Activated T-cell treated with anti-CD3 and anti-CD28 coated beads, Interleukin-2, amount 50 U/mL, for 4 hours (primary cell): ENCODE data around the gene CARF. TPM values are rescaled to one million over a fixed set of nuclear protein-coding genes. Genes with fewer than 3 reads are reported as not detected.

Experiments used
- ATAC-seq, 2 donors: fragments of 200-7000 bp; cut with Tn5 transposase; one replicate each; pipeline ENCODE4 v1.10.0; 2021
- DNase-seq: peaks from one replicate; pipeline ENCODE4 v3.0.0-alpha.2; 2020
- H3K27me3 Mint-ChIP-seq: one replicate; pipeline ENCODE4 v1.8.0; 2021; ENCODE audit warnings: low read depth, mixed read lengths
- H3K36me3 Mint-ChIP-seq: one replicate; pipeline ENCODE4 v1.8.0; 2022; ENCODE audit warnings: mixed read lengths; ENCODE audit not compliant: insufficient read depth
- H3K4me1 Mint-ChIP-seq: one replicate; pipeline ENCODE4 v1.8.0; 2021; ENCODE audit warnings: low read depth, mixed read lengths
- H3K4me3 Mint-ChIP-seq: one replicate; pipeline ENCODE4 v1.8.0; 2021; ENCODE audit warnings: mild to moderate bottlenecking, moderate library complexity, mixed read lengths
- H3K9me3 Mint-ChIP-seq: one replicate; pipeline ENCODE4 v1.8.0; 2021; ENCODE audit warnings: mixed read lengths
- total RNA-seq, 3 donors: library from RNA; stranded (reverse); gene quantifications; one replicate each; pipeline ENCODE4 v1.2.1, GENCODE V29; 2021

The CARF gene
- total RNA-seq, 3 donors from 2014 or later = 1.2 to 1.5 (median 1.4) TPM

- Mint-ChIP-seq H3K36me3 (peaks cover 3% of the 10 kb centered on the region), H3K4me1 (peaks cover 17% of the 10 kb centered on the region), H3K4me3 (no peak overlapping the region), H3K27me3 (no peaks in the 10 kb centered on the region), H3K9me3 (no peaks in the 10 kb centered on the region)
- ATAC-seq = no peak
- no peak for DNase-seq
Measured at GRCh38 chr2:203021991-203022390, 109.9 kb downstream of the CARF start.

- Mint-ChIP-seq H3K9me3 (no peaks in the 10 kb centered on the region), H3K36me3 (peaks cover 3% of the 10 kb centered on the region), H3K27me3 (no peaks in the 10 kb centered on the region), H3K4me3 (no peak overlapping the region), H3K4me1 (peaks cover 16% of the 10 kb centered on the region)
- DNase-seq (no peak), ATAC-seq (no peak)
Measured at GRCh38 chr2:203022751-203023150, 110.7 kb downstream of the CARF start.

- Mint-ChIP-seq H3K9me3 (no peaks in the 10 kb centered on the region), H3K27me3 (no peaks in the 10 kb centered on the region), H3K4me1 (no peaks in the 10 kb centered on the region), H3K4me3 (no peak overlapping the region), H3K36me3 (peaks cover 3% of the 10 kb centered on the region)
- ATAC-seq (no peak), DNase-seq (no peak)
Measured at GRCh38 chr2:203025592-203025991, 113.5 kb downstream of the CARF start.

- Mint-ChIP-seq H3K4me3 (no peak overlapping the region), H3K4me1 (peaks cover 2% of the 10 kb centered on the region), H3K9me3 (no peaks in the 10 kb centered on the region), H3K27me3 (no peaks in the 10 kb centered on the region), H3K36me3 (no peaks in the 10 kb centered on the region)
- ATAC-seq = no peak
- no peak for DNase-seq
Measured at GRCh38 chr2:203030545-203030944, 118.5 kb downstream of the CARF start.

GRCh38 chr2:203030991-203031390 lies 118.9 kb downstream of the CARF start:
- peaks cover 2% of the 10 kb centered on the region for H3K4me1 Mint-ChIP-seq
- no peaks in the 10 kb centered on the region for H3K27me3 Mint-ChIP-seq
- no peak for ATAC-seq
- no peak for DNase-seq
- H3K9me3 Mint-ChIP-seq = no peaks in the 10 kb centered on the region
- H3K36me3 Mint-ChIP-seq = no peaks in the 10 kb centered on the region
- H3K4me3 Mint-ChIP-seq = no peak overlapping the region

- no peaks in the 10 kb centered on the region for H3K36me3 Mint-ChIP-seq
- DNase-seq = no peak
- H3K4me3 Mint-ChIP-seq = no peak overlapping the region
- no peaks in the 10 kb centered on the region for H3K9me3 Mint-ChIP-seq
- no peaks in the 10 kb centered on the region for H3K27me3 Mint-ChIP-seq
- ATAC-seq = no peak
- peaks cover 2% of the 10 kb centered on the region for H3K4me1 Mint-ChIP-seq
Measured at GRCh38 chr2:203033395-203033794, 121.3 kb downstream of the CARF start.

GRCh38 chr2:203035879-203036470 lies 123.9 kb downstream of the CARF start:
- Mint-ChIP-seq H3K4me1 (peaks cover 2% of the 10 kb centered on the region), H3K9me3 (no peaks in the 10 kb centered on the region), H3K27me3 (no peaks in the 10 kb centered on the region), H3K36me3 (peaks cover 6% of the 10 kb centered on the region), H3K4me3 (no peak overlapping the region)
- DNase-seq = no peak
- no peak for ATAC-seq

Other genes starting within 250 kb of the CARF start
- 1 to 10 TPM; 3.3 to 4.7 (median 4.0) TPM for gene ICA1L, start 40.5 kb upstream of the CARF start, total RNA-seq
- gene WDR12, start 602 bp upstream of the CARF start, total RNA-seq = 100 to 1,000 TPM; 172 to 219 (median 211) TPM
- 1 to 10 TPM; 3.5 to 5.1 (median 5.0) TPM for gene NBEAL1, start 102.6 kb downstream of the CARF start, total RNA-seq